Osteoblast (primary cell): Measurements from ENCODE around the gene SAE1. TPM values are rescaled to one million over a fixed set of nuclear protein-coding genes. Genes with fewer than 3 reads are reported as not detected.

Experiments used
- DNase-seq: peaks from one replicate; pipeline ENCODE4 v3.0.0; 2011; ENCODE audit warnings: low spot score, mixed read lengths; ENCODE audit not compliant: insufficient read length; ENCODE audit errors: missing footprints
- H2AFZ ChIP-seq: 2 replicates; pipeline ENCODE4 v1.6.0; 2011; ENCODE audit warnings: mild to moderate bottlenecking, low read length
- H3K27ac ChIP-seq: 2 replicates; pipeline ENCODE4 v1.5.1; 2011; ENCODE audit warnings: mild to moderate bottlenecking, low read depth, low read length, moderate library complexity
- H3K27me3 ChIP-seq: 2 replicates; pipeline ENCODE4 v1.6.0; 2012; ENCODE audit warnings: mild to moderate bottlenecking, control low read depth, inconsistent platforms, low read length, moderate library complexity; ENCODE audit not compliant: insufficient read depth
- H3K36me3 ChIP-seq: 2 replicates; pipeline ENCODE4 v1.5.1; 2011; ENCODE audit warnings: mild to moderate bottlenecking, low read length, control low read depth, moderate library complexity; ENCODE audit not compliant: insufficient read depth
- H3K4me1 ChIP-seq: 2 replicates; pipeline ENCODE4 v1.5.1; 2011; ENCODE audit warnings: mild to moderate bottlenecking, low read length, control low read depth, moderate library complexity; ENCODE audit not compliant: insufficient read depth
- H3K4me2 ChIP-seq: 2 replicates; pipeline ENCODE4 v1.6.0; 2011; ENCODE audit warnings: mild to moderate bottlenecking, low read length; ENCODE audit not compliant: insufficient read depth
- H3K4me3 ChIP-seq: fragments of 200-600 bp; sonication (generic); 3 replicates; pipeline ENCODE4 v1.5.1; 2012; ENCODE audit warnings: mild to moderate bottlenecking, low read length, inconsistent platforms; ENCODE audit not compliant: insufficient read depth
- H3K79me2 ChIP-seq: 2 replicates; pipeline ENCODE4 v1.6.0; 2012; ENCODE audit warnings: mild to moderate bottlenecking, low read length, control low read depth, inconsistent platforms; ENCODE audit not compliant: insufficient read depth
- H3K9me3 ChIP-seq: 2 replicates; pipeline ENCODE4 v1.5.1; 2011; ENCODE audit warnings: low read depth, low read length, control low read depth
- H4K20me1 ChIP-seq: 2 replicates; pipeline ENCODE4 v1.6.0; 2012; ENCODE audit warnings: mild to moderate bottlenecking, low read length, control low read depth; ENCODE audit not compliant: insufficient read depth
- small RNA-seq: library from RNA; depleted of rRNA; stranded (forward); fragments of <200 nt; gene quantifications from one replicate; pipeline ENCODE3, GENCODE V24; 2012
- total RNA-seq: library from RNA; depleted of rRNA; stranded (reverse); fragments of >200 nt; gene quantifications from 2 replicates; pipeline ENCODE4 v1.2.3, GENCODE V29; 2012
- TF ChIP-seq, protein P1 (sequence below): IDR thresholded peaks from 2 replicates; pipeline ENCODE4 v1.5.1; 2011; ENCODE audit warnings: mild to moderate bottlenecking, low read depth, low read length, moderate library complexity; ENCODE audit errors: extremely low read depth

The SAE1 gene
- total RNA-seq, 1 donor = 105 TPM

DNA sequence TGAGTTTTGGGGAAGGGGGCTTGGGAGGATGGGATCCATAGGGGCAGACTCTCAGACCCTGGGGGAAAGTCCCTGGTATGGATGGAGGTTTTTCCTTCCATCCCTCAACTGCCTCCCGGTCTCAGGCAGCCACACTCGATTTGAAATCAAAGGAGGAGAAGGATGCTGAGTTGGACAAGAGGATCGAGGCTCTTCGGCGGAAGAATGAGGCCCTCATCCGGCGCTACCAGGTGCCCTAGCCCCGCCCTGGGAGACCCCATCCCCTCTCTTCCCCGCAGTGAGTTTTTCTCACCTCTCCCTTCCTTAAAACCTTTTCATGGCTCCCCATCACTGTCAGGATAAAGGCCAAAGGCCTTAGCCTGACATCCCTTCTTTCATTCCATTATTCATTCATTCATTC lies 127.8 kb downstream of the SAE1 start:
- H3K4me1 ChIP-seq = peaks cover 22% of the 10 kb centered on the region
- H3K27me3 ChIP-seq = no peaks in the 10 kb centered on the region
- H3K79me2 ChIP-seq = peaks cover 47% of the 10 kb centered on the region
- H3K4me3 ChIP-seq = peak overlapping the region; percentile 83
- peak overlapping the region; percentile 95 for H3K27ac ChIP-seq
- H3K36me3 ChIP-seq = peaks cover 42% of the 10 kb centered on the region
- no peak overlapping the region for H2AFZ ChIP-seq
- DNase-seq = peak; percentile 56
- H3K4me2 ChIP-seq = peak overlapping the region; percentile 100
- H3K9me3 ChIP-seq = no peaks in the 10 kb centered on the region
- TF ChIP-seq, protein P1, sequence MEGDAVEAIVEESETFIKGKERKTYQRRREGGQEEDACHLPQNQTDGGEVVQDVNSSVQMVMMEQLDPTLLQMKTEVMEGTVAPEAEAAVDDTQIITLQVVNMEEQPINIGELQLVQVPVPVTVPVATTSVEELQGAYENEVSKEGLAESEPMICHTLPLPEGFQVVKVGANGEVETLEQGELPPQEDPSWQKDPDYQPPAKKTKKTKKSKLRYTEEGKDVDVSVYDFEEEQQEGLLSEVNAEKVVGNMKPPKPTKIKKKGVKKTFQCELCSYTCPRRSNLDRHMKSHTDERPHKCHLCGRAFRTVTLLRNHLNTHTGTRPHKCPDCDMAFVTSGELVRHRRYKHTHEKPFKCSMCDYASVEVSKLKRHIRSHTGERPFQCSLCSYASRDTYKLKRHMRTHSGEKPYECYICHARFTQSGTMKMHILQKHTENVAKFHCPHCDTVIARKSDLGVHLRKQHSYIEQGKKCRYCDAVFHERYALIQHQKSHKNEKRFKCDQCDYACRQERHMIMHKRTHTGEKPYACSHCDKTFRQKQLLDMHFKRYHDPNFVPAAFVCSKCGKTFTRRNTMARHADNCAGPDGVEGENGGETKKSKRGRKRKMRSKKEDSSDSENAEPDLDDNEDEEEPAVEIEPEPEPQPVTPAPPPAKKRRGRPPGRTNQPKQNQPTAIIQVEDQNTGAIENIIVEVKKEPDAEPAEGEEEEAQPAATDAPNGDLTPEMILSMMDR = no peak
- peaks cover 7% of the 10 kb centered on the region for H4K20me1 ChIP-seq

DNA sequence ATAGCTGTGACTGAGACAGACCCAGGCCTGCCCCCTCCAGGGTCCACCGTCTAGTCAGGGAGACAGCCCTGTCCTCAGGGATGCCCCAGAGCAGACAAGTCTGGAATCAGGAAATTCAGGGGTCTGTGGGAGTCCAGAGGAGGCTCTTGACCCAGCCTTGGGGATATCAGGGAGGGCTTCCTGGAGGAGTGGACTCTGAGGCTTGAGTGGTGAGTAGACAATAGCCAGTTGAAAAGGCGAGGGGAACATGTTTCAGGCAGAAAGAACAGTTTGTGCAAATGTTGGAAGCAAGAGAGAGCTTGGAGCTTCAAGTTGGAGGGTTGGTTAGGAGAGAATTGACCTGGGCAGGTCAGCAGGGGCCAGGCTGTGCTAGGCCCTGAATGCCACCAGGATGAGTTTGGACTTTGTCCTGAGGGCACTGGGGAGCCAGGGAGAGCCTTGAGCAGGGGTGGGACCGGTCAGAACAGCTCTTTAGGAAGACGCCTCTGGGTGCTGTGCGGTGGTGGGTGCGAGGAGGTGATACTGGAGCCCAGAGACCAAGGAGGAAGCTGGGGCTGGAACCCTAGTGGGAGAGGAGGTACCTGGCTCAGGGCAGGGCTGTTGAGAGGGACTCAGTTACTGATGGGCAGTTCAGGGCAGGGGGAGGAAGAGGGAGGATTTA lies 128.4 kb downstream of the SAE1 start:
- TF ChIP-seq, protein P1 = no peak
- H3K79me2 ChIP-seq = peaks cover 47% of the 10 kb centered on the region
- H3K4me2 ChIP-seq = peak overlapping the region; percentile 100
- peaks cover 7% of the 10 kb centered on the region for H4K20me1 ChIP-seq
- H3K9me3 ChIP-seq = no peaks in the 10 kb centered on the region
- no peaks in the 10 kb centered on the region for H3K27me3 ChIP-seq
- H3K36me3 ChIP-seq = peaks cover 43% of the 10 kb centered on the region
- H3K4me1 ChIP-seq = peaks cover 16% of the 10 kb centered on the region
- DNase-seq = peak; percentile 10
- H3K27ac ChIP-seq = peak overlapping the region; percentile 95
- H3K4me3 ChIP-seq = no peak overlapping the region
- H2AFZ ChIP-seq = no peak overlapping the region

Small RNA genes within 50 kb of the gene (small RNA-seq; reads per million reads assigned to genes)
- not detected for gene MIR3190

Other genes with a start within 250 kb of the SAE1 start
- gene NPAS1, start 111.0 kb upstream of the SAE1 start, total RNA-seq = 0.72 and 1.2 TPM in 2 replicates
- 13.4 and 15.3 TPM in 2 replicates for gene TMEM160, start 82.2 kb upstream of the SAE1 start, total RNA-seq
- gene ZC3H4, start 17.1 kb upstream of the SAE1 start, total RNA-seq = 10.9 and 14.1 TPM in 2 replicates
- 26.8 and 28.2 TPM in 2 replicates for gene BBC3, start 100.4 kb downstream of the SAE1 start, total RNA-seq
- 7.6 and 8.0 TPM in 2 replicates for gene CCDC9, start 125.7 kb downstream of the SAE1 start, total RNA-seq
- gene INAFM1, start 144.1 kb downstream of the SAE1 start, total RNA-seq = 2.5 and 4.4 TPM in 2 replicates
- gene C5AR1, start 179.0 kb downstream of the SAE1 start, total RNA-seq = 0.29 and 0.72 TPM in 2 replicates
- gene C5AR2, start 201.3 kb downstream of the SAE1 start, total RNA-seq = 2.5 and 3.5 TPM in 2 replicates
- 10.9 and 12.7 TPM in 2 replicates for gene DHX34, start 218.5 kb downstream of the SAE1 start, total RNA-seq